ENCODE data around the gene MAP3K6. TPM values are rescaled to one million over a fixed set of nuclear protein-coding genes. Genes with fewer than 3 reads are reported as not detected.

The MAP3K6 gene
- total RNA-seq, 4 donors from 2014 or later = 31.1 to 64.3 (median 54.3) TPM

DNA sequence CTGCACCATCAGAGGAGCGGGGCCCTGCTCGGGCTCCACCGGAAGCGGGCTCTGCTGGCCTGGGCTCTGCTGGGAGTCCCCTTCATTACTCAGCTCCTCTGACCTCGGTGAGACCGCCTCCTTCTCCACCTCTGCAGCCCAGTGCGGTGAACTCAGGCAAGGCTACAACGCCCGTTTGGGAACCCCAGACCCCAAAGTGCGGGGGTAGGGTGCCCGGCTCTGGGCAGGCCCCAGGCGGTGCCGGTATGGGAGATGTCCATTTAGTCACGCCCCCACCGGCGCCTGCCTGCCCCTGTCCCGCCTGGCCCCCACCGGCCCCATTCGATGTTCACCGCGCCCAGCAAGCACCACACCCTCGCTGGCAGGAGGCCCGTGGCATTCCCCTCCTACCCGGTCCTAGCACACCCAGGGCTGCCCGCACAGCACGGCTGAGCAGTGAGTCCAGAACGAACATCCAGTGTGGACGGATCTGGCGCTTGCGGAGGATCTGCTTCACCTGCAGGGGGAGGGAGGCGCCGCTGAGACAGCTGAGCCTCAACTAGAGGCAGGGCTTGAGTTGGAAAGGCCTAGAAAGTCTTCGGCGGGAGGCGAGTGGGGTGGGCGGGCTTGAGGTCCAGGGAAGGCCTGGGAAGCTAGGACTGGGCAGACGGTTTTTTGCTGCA, 10.0 kb downstream of the MAP3K6 start:
- WGBS, 2 donors (ENCODE audit: low coverage in 1 of 2) = 77 to 79% methylated on average over 3 to 5 of the region's 37 CpGs
- no peak overlapping the region for H3K4me3 ChIP-seq
- TF ChIP-seq EP300 (IDR thresholded peaks at IDR 0.05) = no peak
- TF ChIP-seq, protein P1, sequence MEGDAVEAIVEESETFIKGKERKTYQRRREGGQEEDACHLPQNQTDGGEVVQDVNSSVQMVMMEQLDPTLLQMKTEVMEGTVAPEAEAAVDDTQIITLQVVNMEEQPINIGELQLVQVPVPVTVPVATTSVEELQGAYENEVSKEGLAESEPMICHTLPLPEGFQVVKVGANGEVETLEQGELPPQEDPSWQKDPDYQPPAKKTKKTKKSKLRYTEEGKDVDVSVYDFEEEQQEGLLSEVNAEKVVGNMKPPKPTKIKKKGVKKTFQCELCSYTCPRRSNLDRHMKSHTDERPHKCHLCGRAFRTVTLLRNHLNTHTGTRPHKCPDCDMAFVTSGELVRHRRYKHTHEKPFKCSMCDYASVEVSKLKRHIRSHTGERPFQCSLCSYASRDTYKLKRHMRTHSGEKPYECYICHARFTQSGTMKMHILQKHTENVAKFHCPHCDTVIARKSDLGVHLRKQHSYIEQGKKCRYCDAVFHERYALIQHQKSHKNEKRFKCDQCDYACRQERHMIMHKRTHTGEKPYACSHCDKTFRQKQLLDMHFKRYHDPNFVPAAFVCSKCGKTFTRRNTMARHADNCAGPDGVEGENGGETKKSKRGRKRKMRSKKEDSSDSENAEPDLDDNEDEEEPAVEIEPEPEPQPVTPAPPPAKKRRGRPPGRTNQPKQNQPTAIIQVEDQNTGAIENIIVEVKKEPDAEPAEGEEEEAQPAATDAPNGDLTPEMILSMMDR (IDR thresholded peaks at IDR 0.05) = no peak
- peaks cover 0 to 32% (median 3%) of the 10 kb centered on the region in 3 donors for H3K4me1 ChIP-seq
- no peaks in the 10 kb centered on the region for H3K27me3 ChIP-seq
- H3K9me3 ChIP-seq = no peaks in the 10 kb centered on the region
- H3K27ac ChIP-seq = peak overlapping the region in 2 of 4 donors; percentile 33 to 41
- peaks cover 0 to 91% of the 10 kb centered on the region in 2 donors for H3K36me3 ChIP-seq
- no peak for ATAC-seq

DNA sequence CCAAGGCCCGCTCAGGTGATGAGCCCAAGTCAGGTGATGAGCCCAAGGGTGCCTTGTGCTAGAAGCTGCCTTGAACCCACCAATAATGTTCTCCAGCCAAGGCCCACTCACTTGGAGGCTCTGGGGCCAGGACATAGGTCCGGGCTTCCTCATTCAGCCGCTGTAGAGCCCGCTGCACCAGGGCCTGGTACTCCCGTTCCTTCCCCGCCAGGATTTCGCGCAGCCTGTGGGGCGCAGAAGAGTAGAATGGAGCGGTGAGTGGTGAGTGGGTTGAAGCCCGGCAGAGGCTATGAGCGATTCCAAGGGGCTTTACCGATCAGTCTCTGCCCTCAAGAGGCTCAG, 10.5 kb downstream of the MAP3K6 start:
- Histone ChIP-seq H3K9me3 (no peaks in the 10 kb centered on the region), H3K27me3 (no peaks in the 10 kb centered on the region), H3K36me3 (peaks cover 0 to 86% of the 10 kb centered on the region in 2 donors), H3K4me3 (no peak overlapping the region), H3K27ac (no peak overlapping the region), H3K4me1 (peaks cover 0 to 36% (median 3%) of the 10 kb centered on the region in 3 donors)
- TF ChIP-seq, protein P1 (IDR thresholded peaks at IDR 0.05) = no peak
- TF ChIP-seq EP300 (IDR thresholded peaks at IDR 0.05) (no peak), POLR2AphosphoS5 (IDR thresholded peaks at IDR 0.05) (no peak), POLR2A (IDR thresholded peaks at IDR 0.05) (no peak)
- WGBS, 2 donors (ENCODE audit: low coverage in 1 of 2) = 75 to 86% methylated on average over 1 to 2 of the region's 13 CpGs
- no peak for ATAC-seq

DNA sequence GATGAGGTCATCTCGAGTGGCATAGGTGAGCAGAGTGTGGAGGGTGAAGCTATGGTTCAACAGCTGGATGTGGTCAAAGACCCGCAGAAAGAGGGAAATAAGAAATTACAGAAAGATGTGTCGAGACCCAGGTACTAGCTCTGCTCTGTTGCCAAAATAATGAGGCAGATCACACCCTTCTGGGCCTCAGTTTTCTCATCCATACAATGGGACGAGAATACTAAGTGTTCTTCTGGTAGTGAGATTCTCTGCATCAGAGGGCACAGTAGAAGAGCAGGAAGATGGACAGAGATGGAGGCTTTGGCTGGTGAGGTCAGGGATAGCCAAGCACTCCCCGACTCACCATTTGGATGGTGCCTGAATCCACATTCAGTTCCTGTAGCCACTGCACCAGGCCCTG, 11.1 kb downstream of the MAP3K6 start:
- 82 to 92% methylated on average over 5 of the region's 5 CpGs for WGBS, 2 donors (ENCODE audit: low coverage in 1 of 2)
- H3K4me3 ChIP-seq = no peak overlapping the region
- TF ChIP-seq POLR2AphosphoS5 (IDR thresholded peaks at IDR 0.05) (no peak), EP300 (IDR thresholded peaks at IDR 0.05) (no peak), POLR2A (IDR thresholded peaks at IDR 0.05) (no peak)
- TF ChIP-seq, protein P1 (IDR thresholded peaks at IDR 0.05) = no peak
- ATAC-seq = no peak
- peaks cover 5% of the 10 kb centered on the region for H3K27me3 ChIP-seq
- peaks cover 0 to 81% of the 10 kb centered on the region in 2 donors for H3K36me3 ChIP-seq
- peaks cover 0 to 36% (median 9%) of the 10 kb centered on the region in 3 donors for H3K4me1 ChIP-seq
- no peaks in the 10 kb centered on the region for H3K9me3 ChIP-seq
- no peak overlapping the region for H3K27ac ChIP-seq

DNA sequence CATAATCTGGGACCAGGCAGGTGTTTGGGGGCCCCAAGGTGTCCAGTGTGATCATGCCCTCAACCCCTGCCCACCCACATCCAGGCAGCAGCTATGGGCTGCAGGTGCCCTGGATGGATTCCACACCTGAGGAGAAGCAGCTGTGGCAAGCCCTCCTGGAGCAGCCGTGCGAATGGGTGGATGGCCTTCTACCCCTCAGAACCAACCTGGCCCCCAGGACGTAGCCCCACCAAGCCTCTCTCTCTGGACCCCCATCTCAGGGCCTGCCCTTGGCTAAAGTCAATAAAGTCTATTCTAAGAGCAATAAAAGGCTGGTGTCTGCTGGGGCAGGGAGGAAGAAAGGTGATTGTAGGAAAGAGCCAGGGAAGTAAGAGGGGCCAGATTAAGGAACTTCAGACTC, 13.1 kb downstream of the MAP3K6 start:
- Histone ChIP-seq H3K27me3 (peaks cover 25% of the 10 kb centered on the region), H3K36me3 (peaks cover 0 to 60% of the 10 kb centered on the region in 2 donors), H3K4me3 (no peak overlapping the region), H3K9me3 (no peaks in the 10 kb centered on the region), H3K4me1 (peaks cover 0 to 47% (median 23%) of the 10 kb centered on the region in 3 donors), H3K27ac (no peak overlapping the region)
- ATAC-seq = no peak
- no peak for TF ChIP-seq EP300 (IDR thresholded peaks at IDR 0.05)
- TF ChIP-seq POLR2AphosphoS5 (IDR thresholded peaks at IDR 0.05) = no peak
- TF ChIP-seq POLR2A (IDR thresholded peaks at IDR 0.05) = no peak
- WGBS, 2 donors (ENCODE audit: low coverage in 1 of 2) = 80% methylated on average over 2 of the region's 3 CpGs; no CpG with 5 or more reads in 1 of the 2 donors

DNA sequence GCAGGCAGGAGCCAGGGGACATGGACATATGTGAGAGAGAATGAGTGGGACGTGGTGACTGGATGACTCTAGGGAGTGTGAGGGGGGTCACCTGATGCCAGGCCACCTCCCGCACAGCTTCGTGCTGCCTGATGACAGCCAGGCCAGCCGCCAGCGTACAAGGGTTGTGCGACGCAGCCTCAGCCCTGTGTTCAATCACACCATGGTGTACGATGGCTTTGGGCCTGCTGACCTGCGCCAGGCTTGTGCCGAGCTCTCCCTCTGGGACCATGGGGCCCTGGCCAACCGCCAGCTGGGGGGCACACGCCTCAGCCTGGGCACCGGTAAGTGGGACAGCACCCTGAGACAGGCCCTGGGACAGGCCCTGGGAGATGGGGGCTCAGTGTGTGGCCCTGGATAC, 13.6 kb downstream of the MAP3K6 start:
- ATAC-seq = no peak
- H3K27me3 ChIP-seq = peaks cover 29% of the 10 kb centered on the region
- no peak overlapping the region for H3K4me3 ChIP-seq
- H3K36me3 ChIP-seq = peaks cover 0 to 56% of the 10 kb centered on the region in 2 donors
- no peak for TF ChIP-seq EP300 (IDR thresholded peaks at IDR 0.05)
- no peak for TF ChIP-seq POLR2AphosphoS5 (IDR thresholded peaks at IDR 0.05)
- TF ChIP-seq POLR2A (IDR thresholded peaks at IDR 0.05) = no peak
- TF ChIP-seq, protein P1 (IDR thresholded peaks at IDR 0.05) = no peak
- WGBS, 2 donors (ENCODE audit: low coverage in 1 of 2) = 100% methylated on average over 3 of the region's 13 CpGs; no CpG with 5 or more reads in 1 of the 2 donors
- peaks cover 0 to 45% (median 23%) of the 10 kb centered on the region in 3 donors for H3K4me1 ChIP-seq
- no peaks in the 10 kb centered on the region for H3K9me3 ChIP-seq
- H3K27ac ChIP-seq = no peak overlapping the region
